Measurements from ENCODE around the gene EMILIN3. TPM values are rescaled to one million over a fixed set of nuclear protein-coding genes. Genes with fewer than 3 reads are reported as not detected.

EMILIN3 gene
- polyA plus RNA-seq, 2 of the 4 experiments (the other 2 are of a cell fraction): 0.06 to 0.58 TPM

DNA sequence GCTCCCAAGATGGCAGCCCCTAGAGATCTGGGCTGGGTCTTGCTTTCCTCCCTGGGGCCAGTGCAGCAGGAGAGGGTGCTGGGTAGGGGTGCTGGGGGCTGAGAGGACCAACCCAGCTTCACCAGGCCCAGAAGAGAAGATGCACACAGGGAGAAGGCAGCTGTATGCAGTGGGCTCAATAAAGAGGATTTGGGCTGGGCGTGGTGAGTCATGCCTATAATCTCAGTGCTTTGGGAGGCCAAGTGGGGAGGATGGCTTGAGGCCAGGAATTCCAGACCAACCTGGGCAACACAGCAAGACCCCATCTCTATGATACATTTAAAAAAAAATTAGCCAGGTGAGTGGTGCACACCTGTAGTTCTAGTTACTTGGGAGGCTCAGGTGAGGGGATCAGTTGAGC lies 25.7 kb upstream of the EMILIN3 start:
- Histone ChIP-seq H3K27ac (no peak overlapping the region), H3K9me3 (no peaks in the 10 kb centered on the region), H3K4me3 (no peak overlapping the region), H3K4me1 (no peaks in the 10 kb centered on the region), H3K4me2 (no peak overlapping the region)
- ChIA-PET CTCF (no interaction called here), POLR2A (no interaction called here)
- WGBS (ENCODE audit: missing lambda C conversion rate): 80% methylated on average over 1 of the region's 1 CpG
- FAIRE-seq: no peak
- DNase-seq (ENCODE audit: low read depth in 1 of 2, low spot score in 1 of 2): no peak
- no peak for TF ChIP-seq CEBPB (IDR thresholded peaks at IDR 0.05)
- TF ChIP-seq RCOR1 (IDR thresholded peaks at IDR 0.05; ENCODE audit: low read depth, low read length): no peak
- no peak for TF ChIP-seq HDAC2 (IDR thresholded peaks at IDR 0.05)
- TF ChIP-seq HMGXB4 (CRISPR knock-in tag; IDR thresholded peaks at IDR 0.05; ENCODE audit: borderline replicate concordance): no peak
- TF ChIP-seq, protein P1, sequence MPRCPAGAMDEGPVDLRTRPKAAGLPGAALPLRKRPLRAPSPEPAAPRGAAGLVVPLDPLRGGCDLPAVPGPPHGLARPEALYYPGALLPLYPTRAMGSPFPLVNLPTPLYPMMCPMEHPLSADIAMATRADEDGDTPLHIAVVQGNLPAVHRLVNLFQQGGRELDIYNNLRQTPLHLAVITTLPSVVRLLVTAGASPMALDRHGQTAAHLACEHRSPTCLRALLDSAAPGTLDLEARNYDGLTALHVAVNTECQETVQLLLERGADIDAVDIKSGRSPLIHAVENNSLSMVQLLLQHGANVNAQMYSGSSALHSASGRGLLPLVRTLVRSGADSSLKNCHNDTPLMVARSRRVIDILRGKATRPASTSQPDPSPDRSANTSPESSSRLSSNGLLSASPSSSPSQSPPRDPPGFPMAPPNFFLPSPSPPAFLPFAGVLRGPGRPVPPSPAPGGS (IDR thresholded peaks at IDR 0.05): no peak
- TF ChIP-seq MAX (IDR thresholded peaks at IDR 0.05): no peak
- TF ChIP-seq POLR2A (IDR thresholded peaks at IDR 0.05; ENCODE audit: low read length): no peak
- TF ChIP-seq SMC3 (IDR thresholded peaks at IDR 0.05): no peak
- TF ChIP-seq MAFK (IDR thresholded peaks at IDR 0.05; ENCODE audit: partially characterized antibody): no peak
- TF ChIP-seq TFCP2L1 (CRISPR knock-in tag; IDR thresholded peaks at IDR 0.05): no peak
- TF ChIP-seq MYC (IDR thresholded peaks at IDR 0.05; ENCODE audit: borderline replicate concordance, low read length): no peak
- TF ChIP-seq CTCF (IDR thresholded peaks at IDR 0.05): no peak
- TF ChIP-seq JUN (IDR thresholded peaks at IDR 0.05): no peak
- TF ChIP-seq, protein P2, sequence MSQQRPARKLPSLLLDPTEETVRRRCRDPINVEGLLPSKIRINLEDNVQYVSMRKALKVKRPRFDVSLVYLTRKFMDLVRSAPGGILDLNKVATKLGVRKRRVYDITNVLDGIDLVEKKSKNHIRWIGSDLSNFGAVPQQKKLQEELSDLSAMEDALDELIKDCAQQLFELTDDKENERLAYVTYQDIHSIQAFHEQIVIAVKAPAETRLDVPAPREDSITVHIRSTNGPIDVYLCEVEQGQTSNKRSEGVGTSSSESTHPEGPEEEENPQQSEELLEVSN (IDR thresholded peaks at IDR 0.05; ENCODE audit: borderline replicate concordance, low read depth): no peak
- TF ChIP-seq CHD2 (IDR thresholded peaks at IDR 0.05; ENCODE audit: low read length, partially characterized antibody): no peak
- no peak for TF ChIP-seq PBX3 (IDR thresholded peaks at IDR 0.05)
- no peak for ATAC-seq

DNA sequence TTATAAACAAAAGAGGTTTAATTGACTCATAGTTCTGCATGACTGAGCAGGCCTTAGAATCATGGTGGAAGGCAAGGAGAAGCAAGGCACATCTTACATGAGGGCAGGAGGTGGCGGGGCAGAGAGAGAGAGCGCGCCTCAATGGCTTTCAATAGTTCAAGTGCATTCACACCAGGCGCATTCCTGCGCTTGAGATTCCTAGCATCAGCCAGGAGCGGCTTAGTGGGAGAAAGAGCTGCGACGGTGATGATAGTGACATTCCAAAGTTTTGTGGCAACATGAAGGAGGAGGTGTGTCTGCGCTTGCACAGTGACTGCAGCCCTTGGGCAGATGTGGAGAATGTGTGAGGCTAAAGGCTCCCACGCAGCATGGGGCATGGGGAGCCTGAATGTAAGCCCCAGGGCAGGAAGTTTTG lies 25.0 kb upstream of the EMILIN3 start:
- 92% methylated on average over 10 of the region's 10 CpGs for WGBS (ENCODE audit: missing lambda C conversion rate)
- ChIA-PET CTCF (no interaction called here), POLR2A (no interaction called here)
- H3K9me3 ChIP-seq: no peaks in the 10 kb centered on the region
- H3K4me1 ChIP-seq: no peaks in the 10 kb centered on the region
- ATAC-seq (no peak), FAIRE-seq (no peak), DNase-seq (ENCODE audit: low read depth in 1 of 2, low spot score in 1 of 2) (no peak)
- no peak overlapping the region for H3K4me3 ChIP-seq
- no peak overlapping the region for H3K27ac ChIP-seq
- no peak overlapping the region for H3K4me2 ChIP-seq
- TF ChIP-seq, protein P3, sequence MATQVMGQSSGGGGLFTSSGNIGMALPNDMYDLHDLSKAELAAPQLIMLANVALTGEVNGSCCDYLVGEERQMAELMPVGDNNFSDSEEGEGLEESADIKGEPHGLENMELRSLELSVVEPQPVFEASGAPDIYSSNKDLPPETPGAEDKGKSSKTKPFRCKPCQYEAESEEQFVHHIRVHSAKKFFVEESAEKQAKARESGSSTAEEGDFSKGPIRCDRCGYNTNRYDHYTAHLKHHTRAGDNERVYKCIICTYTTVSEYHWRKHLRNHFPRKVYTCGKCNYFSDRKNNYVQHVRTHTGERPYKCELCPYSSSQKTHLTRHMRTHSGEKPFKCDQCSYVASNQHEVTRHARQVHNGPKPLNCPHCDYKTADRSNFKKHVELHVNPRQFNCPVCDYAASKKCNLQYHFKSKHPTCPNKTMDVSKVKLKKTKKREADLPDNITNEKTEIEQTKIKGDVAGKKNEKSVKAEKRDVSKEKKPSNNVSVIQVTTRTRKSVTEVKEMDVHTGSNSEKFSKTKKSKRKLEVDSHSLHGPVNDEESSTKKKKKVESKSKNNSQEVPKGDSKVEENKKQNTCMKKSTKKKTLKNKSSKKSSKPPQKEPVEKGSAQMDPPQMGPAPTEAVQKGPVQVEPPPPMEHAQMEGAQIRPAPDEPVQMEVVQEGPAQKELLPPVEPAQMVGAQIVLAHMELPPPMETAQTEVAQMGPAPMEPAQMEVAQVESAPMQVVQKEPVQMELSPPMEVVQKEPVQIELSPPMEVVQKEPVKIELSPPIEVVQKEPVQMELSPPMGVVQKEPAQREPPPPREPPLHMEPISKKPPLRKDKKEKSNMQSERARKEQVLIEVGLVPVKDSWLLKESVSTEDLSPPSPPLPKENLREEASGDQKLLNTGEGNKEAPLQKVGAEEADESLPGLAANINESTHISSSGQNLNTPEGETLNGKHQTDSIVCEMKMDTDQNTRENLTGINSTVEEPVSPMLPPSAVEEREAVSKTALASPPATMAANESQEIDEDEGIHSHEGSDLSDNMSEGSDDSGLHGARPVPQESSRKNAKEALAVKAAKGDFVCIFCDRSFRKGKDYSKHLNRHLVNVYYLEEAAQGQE (IDR thresholded peaks at IDR 0.05): no peak
- TF ChIP-seq HDAC2 (IDR thresholded peaks at IDR 0.05) (no peak), MYC (IDR thresholded peaks at IDR 0.05; ENCODE audit: borderline replicate concordance, low read length) (no peak), JUNB (IDR thresholded peaks at IDR 0.05) (no peak), CHD4 (IDR thresholded peaks at IDR 0.05; ENCODE audit: borderline replicate concordance) (no peak), HOXB13 (CRISPR knock-in tag; IDR thresholded peaks at IDR 0.05; ENCODE audit: low read depth) (no peak), BHLHE40 (IDR thresholded peaks at IDR 0.05; ENCODE audit: low read depth, low read length) (no peak), ESRRA (IDR thresholded peaks at IDR 0.05; ENCODE audit: borderline replicate concordance, low read length) (no peak), RARB (CRISPR knock-in tag; IDR thresholded peaks at IDR 0.05) (no peak), CTCF (IDR thresholded peaks at IDR 0.05) (no peak)
- TF ChIP-seq, protein P4, sequence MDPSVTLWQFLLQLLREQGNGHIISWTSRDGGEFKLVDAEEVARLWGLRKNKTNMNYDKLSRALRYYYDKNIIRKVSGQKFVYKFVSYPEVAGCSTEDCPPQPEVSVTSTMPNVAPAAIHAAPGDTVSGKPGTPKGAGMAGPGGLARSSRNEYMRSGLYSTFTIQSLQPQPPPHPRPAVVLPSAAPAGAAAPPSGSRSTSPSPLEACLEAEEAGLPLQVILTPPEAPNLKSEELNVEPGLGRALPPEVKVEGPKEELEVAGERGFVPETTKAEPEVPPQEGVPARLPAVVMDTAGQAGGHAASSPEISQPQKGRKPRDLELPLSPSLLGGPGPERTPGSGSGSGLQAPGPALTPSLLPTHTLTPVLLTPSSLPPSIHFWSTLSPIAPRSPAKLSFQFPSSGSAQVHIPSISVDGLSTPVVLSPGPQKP (IDR thresholded peaks at IDR 0.05; ENCODE audit: low read depth, low read length): no peak
